Hepatocyte (in vitro differentiated cells): Measurements from ENCODE around the gene NBR1. TPM values are rescaled to one million over a fixed set of nuclear protein-coding genes. Genes with fewer than 3 reads are reported as not detected.

Source experiments
- DNase-seq: peaks from one replicate; pipeline ENCODE4 v3.0.0-alpha.2; 2016; ENCODE audit warnings: low spot score
- H2AFZ ChIP-seq: fragments of 200-600 bp; sonication (generic); 2 replicates; pipeline ENCODE4 v1.6.0; 2016; ENCODE audit warnings: antibody characterized with exemption, mild to moderate bottlenecking
- H3K27ac ChIP-seq: fragments of 200-600 bp; sonication (generic); 2 replicates; pipeline ENCODE4 v1.5.1; 2016; ENCODE audit warnings: mild to moderate bottlenecking
- H3K27me3 ChIP-seq: fragments of 200-600 bp; sonication (generic); 2 replicates; pipeline ENCODE4 v1.6.1; 2016
- H3K36me3 ChIP-seq: fragments of 200-600 bp; sonication (generic); replicated peaks from 2 replicates; pipeline ENCODE4 v1.5.1; 2016; ENCODE audit warnings: low read depth; ENCODE audit not compliant: insufficient read depth
- H3K4me1 ChIP-seq: fragments of 200-600 bp; sonication (generic); 2 replicates; pipeline ENCODE4 v1.5.1; 2016; ENCODE audit warnings: mild to moderate bottlenecking, moderate library complexity; ENCODE audit not compliant: insufficient read depth
- H3K4me2 ChIP-seq: fragments of 200-600 bp; sonication (generic); 2 replicates; pipeline ENCODE4 v1.6.0; 2016
- H3K4me3 ChIP-seq: fragments of 200-600 bp; sonication (generic); 2 replicates; pipeline ENCODE4 v1.5.1; 2016; ENCODE audit warnings: mild to moderate bottlenecking
- H3K79me2 ChIP-seq: fragments of 200-600 bp; sonication (generic); 2 replicates; pipeline ENCODE4 v1.6.0; 2017; ENCODE audit warnings: mild to moderate bottlenecking
- H3K9me2 ChIP-seq: fragments of 200-600 bp; sonication (generic); replicated peaks from 2 replicates; pipeline ENCODE4 v1.6.0; 2017; ENCODE audit warnings: mild to moderate bottlenecking; ENCODE audit not compliant: insufficient read depth
- H3K9me3 ChIP-seq: fragments of 200-600 bp; sonication (generic); 2 replicates; pipeline ENCODE4 v1.5.1; 2016; ENCODE audit warnings: low read depth, mild to moderate bottlenecking
- H4K20me1 ChIP-seq: fragments of 200-600 bp; sonication (generic); 2 replicates; pipeline ENCODE4 v1.6.0; 2016; ENCODE audit warnings: mild to moderate bottlenecking; ENCODE audit not compliant: insufficient read depth, poor library complexity, severe bottlenecking
- EZH2 ChIP-seq: fragments of 200-600 bp; sonication (generic); IDR thresholded peaks from 2 replicates; pipeline ENCODE4 v1.6.1; 2016; ENCODE audit warnings: antibody characterized with exemption, mild to moderate bottlenecking, borderline replicate concordance
- EZH2phosphoT487 ChIP-seq: fragments of 200-600 bp; sonication (generic); IDR thresholded peaks from one replicate; pipeline ENCODE4 v1.6.1; 2018; ENCODE audit warnings: antibody characterized with exemption, mild to moderate bottlenecking, low read depth, moderate library complexity; ENCODE audit not compliant: unreplicated experiment, severe bottlenecking
- WGBS: methylation state at CpG from one replicate; pipeline ENCODE4 v1.1.6; 2016; ENCODE audit warnings: low lambda C conversion rate; ENCODE audit errors: missing lambda C conversion rate; 5-methylcytosine and 5-hydroxymethylcytosine counted together
- polyA plus RNA-seq: library from polyadenylated mRNA; unstranded; fragments of >200 nt; fragmentation: Nextera tagmentation; extraction: Ambion mirVana; gene quantifications from 2 replicates; pipeline ENCODE4 v1.2.1, GENCODE V29; 2016
- total RNA-seq: library from RNA; depleted of rRNA; stranded (reverse); fragments of >200 nt; gene quantifications from 2 replicates; pipeline ENCODE4 v1.2.3, GENCODE V29; 2014
- TF ChIP-seq, protein P1 (sequence below): fragments of 200-600 bp; sonication (generic); IDR thresholded peaks from 2 replicates; pipeline ENCODE4 v1.5.1; 2016; ENCODE audit warnings: antibody characterized with exemption, mild to moderate bottlenecking; ENCODE audit not compliant: poor library complexity

Gene NBR1
- total and polyA plus RNA-seq, 2 experiments from 2014 or later = 37.7 to 82.4 TPM

DNA sequence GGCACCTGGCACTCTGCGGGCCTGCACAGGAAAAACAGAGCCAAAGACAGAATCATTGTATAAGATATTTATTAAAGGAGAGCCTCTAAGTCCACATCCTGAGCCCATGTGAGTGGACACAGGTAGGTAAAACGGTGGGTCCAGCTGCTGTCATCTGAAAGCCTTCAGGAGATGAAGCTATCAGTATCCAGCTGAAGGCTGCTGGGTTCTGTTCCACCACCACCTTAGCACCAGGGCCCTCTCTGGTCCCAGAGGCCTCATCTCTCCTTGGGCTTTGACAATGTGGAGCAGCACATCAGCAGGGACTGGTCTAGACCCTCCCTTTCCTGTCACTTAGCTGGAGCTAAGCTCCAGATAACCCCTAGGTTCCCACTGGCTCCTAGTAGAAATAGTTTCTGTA, 48.0 kb downstream of the NBR1 start:
- Histone ChIP-seq H3K9me3 (no peaks in the 10 kb centered on the region), H3K36me3 (no peaks in the 10 kb centered on the region), H3K4me1 (peaks cover 15% of the 10 kb centered on the region), H3K4me2 (no peak overlapping the region), H3K27ac (no peak overlapping the region), H2AFZ (no peak overlapping the region), H3K27me3 (no peaks in the 10 kb centered on the region), H4K20me1 (no peaks in the 10 kb centered on the region), H3K9me2 (no peaks in the 10 kb centered on the region), H3K79me2 (no peaks in the 10 kb centered on the region), H3K4me3 (no peak overlapping the region)
- WGBS = 91% methylated on average over 2 of the region's 2 CpGs
- TF ChIP-seq EZH2phosphoT487 = no peak
- TF ChIP-seq EZH2 = no peak
- TF ChIP-seq, protein P1, sequence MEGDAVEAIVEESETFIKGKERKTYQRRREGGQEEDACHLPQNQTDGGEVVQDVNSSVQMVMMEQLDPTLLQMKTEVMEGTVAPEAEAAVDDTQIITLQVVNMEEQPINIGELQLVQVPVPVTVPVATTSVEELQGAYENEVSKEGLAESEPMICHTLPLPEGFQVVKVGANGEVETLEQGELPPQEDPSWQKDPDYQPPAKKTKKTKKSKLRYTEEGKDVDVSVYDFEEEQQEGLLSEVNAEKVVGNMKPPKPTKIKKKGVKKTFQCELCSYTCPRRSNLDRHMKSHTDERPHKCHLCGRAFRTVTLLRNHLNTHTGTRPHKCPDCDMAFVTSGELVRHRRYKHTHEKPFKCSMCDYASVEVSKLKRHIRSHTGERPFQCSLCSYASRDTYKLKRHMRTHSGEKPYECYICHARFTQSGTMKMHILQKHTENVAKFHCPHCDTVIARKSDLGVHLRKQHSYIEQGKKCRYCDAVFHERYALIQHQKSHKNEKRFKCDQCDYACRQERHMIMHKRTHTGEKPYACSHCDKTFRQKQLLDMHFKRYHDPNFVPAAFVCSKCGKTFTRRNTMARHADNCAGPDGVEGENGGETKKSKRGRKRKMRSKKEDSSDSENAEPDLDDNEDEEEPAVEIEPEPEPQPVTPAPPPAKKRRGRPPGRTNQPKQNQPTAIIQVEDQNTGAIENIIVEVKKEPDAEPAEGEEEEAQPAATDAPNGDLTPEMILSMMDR = no peak
- no peak for DNase-seq

DNA sequence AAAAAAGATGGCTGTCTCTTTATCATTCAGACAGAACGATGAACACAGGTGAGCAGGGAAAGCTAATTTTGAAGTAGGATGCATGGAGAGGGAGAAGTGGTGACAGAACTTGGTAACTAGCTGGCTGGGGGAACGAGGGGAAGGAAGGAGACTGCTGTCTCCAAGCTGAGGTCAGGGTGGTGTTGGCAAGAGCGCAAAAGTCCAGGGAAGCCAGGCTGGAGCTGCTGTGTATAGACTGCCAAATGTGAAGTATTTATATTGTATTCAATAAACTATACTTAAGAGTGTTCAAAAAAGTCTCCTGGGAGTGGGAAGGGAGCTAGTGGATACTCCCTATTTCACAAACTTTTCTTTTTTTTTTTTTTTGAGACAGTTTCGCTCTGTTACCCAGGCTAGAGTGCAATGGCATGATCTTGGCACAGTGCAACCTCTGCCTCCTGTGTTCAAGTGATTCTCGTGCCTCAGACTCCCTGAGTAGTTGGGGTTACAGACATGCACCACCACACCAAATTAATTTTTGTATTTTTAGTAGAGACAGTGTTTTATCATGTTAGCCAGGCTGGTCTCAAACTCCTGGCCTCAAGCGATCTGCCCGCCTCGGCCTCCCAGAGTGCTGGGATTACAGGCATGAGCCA, 48.8 kb downstream of the NBR1 start:
- Histone ChIP-seq H4K20me1 (no peaks in the 10 kb centered on the region), H3K36me3 (no peaks in the 10 kb centered on the region), H2AFZ (no peak overlapping the region), H3K4me2 (no peak overlapping the region), H3K27ac (no peak overlapping the region), H3K79me2 (no peaks in the 10 kb centered on the region), H3K9me2 (no peaks in the 10 kb centered on the region), H3K27me3 (no peaks in the 10 kb centered on the region), H3K4me1 (peaks cover 15% of the 10 kb centered on the region), H3K4me3 (no peak overlapping the region), H3K9me3 (no peaks in the 10 kb centered on the region)
- no peak for DNase-seq
- TF ChIP-seq EZH2phosphoT487 (no peak), EZH2 (no peak)
- TF ChIP-seq, protein P1 = no peak
- WGBS = 91% methylated on average over 8 of the region's 8 CpGs

DNA sequence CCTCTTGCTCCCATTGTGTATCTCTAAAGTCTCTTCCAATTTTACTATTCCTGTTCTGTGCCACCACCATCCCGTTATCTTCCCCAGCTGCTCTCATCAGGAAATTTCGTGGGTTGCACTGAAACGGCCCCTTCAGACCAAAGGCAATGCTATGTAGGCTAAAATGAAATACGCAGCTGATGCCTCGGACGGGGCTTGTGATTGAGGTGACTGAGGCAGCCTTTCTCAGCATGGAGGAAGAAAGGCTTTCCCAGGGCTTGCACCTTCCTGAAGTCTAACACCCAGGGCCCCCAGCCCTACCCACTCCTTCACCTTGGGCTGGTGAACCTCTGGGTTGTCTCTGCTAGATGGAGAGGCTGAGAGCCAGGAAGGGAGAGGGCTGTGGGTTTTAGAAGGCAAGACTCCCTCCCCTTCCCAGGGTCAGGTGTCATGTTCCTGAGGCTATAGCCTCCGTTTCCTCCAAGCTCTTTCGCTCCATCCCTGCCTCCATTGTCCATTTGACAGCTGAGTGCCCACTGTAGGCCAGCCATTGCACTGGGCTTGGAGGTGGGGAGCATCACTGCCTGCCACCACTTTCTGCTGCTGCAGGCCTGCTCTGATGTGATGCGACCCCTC, 49.6 kb downstream of the NBR1 start:
- Histone ChIP-seq H3K4me3 (no peak overlapping the region), H2AFZ (no peak overlapping the region), H3K4me2 (no peak overlapping the region), H3K27me3 (no peaks in the 10 kb centered on the region), H3K9me2 (no peaks in the 10 kb centered on the region), H3K79me2 (no peaks in the 10 kb centered on the region), H3K9me3 (no peaks in the 10 kb centered on the region), H3K36me3 (no peaks in the 10 kb centered on the region), H4K20me1 (no peaks in the 10 kb centered on the region), H3K4me1 (peaks cover 15% of the 10 kb centered on the region), H3K27ac (no peak overlapping the region)
- WGBS = 87% methylated on average over 9 of the region's 9 CpGs
- TF ChIP-seq, protein P1 = no peak
- TF ChIP-seq EZH2phosphoT487 (no peak), EZH2 (no peak)
- DNase-seq = no peak
